Spleen (tissue), 11 donors: Measurements from ENCODE around the gene PHETA1. TPM values are rescaled to one million over a fixed set of nuclear protein-coding genes. Genes with fewer than 3 reads are reported as not detected.
"Not testable (repeated sequence)": the region's sequence is repeated elsewhere in the genome, so short reads cannot be mapped to it uniquely, and the experiment has no call there.

Experiments
- DNase-seq: peaks from one replicate; pipeline ENCODE4 v3.0.0-alpha.2; 2020
- H3K27ac ChIP-seq, 8 donors: fragments of 200-600 bp; sonication (generic) in 7 of 8; 1 replicate in 4 of 8; 2 replicates in 4 of 8; pipeline versions ENCODE4 v1.5.0 to v1.8.0; 2016 to 2021; ENCODE audit warnings: inconsistent platforms in 4 of 8, mild to moderate bottlenecking in 4 of 8, moderate library complexity in 1 of 8
- H3K27me3 ChIP-seq, 7 donors: fragments of 200-600 bp; sonication (generic) in 6 of 7; replicated peaks in 1 of 7; 1 replicate in 4 of 7; 2 replicates in 3 of 7; pipeline versions ENCODE4 v1.5.0 to v1.8.0; 2016 to 2021; ENCODE audit warnings: inconsistent platforms in 3 of 7, mild to moderate bottlenecking in 1 of 7
- H3K36me3 ChIP-seq, 6 donors: fragments of 200-600 bp; sonication (generic) in 5 of 6; 1 replicate in 4 of 6; 2 replicates in 2 of 6; pipeline versions ENCODE4 v1.5.0 to v1.8.0; 2016 to 2021; ENCODE audit warnings: inconsistent platforms in 2 of 6
- H3K4me1 ChIP-seq, 6 donors: fragments of 200-600 bp; sonication (generic) in 5 of 6; 1 replicate in 3 of 6; 2 replicates in 3 of 6; pipeline versions ENCODE4 v1.5.0 to v1.8.0; 2016 to 2021; ENCODE audit warnings: inconsistent platforms in 3 of 6
- H3K4me3 ChIP-seq, 8 donors: fragments of 200-600 bp; sonication (generic) in 7 of 8; 1 replicate in 4 of 8; 2 replicates in 4 of 8; pipeline versions ENCODE4 v1.5.0 to v1.8.0; 2016 to 2021; ENCODE audit warnings: inconsistent platforms in 4 of 8, mild to moderate bottlenecking in 4 of 8, moderate library complexity in 2 of 8
- H3K9me3 ChIP-seq, 8 donors: fragments of 200-600 bp; sonication (generic) in 7 of 8; 1 replicate in 4 of 8; 2 replicates in 4 of 8; pipeline versions ENCODE4 v1.5.0 to v1.8.0; 2016 to 2021; ENCODE audit warnings: inconsistent platforms in 4 of 8
- CTCF ChIP-seq, 11 experiments: fragments of 200-600 bp in 7 of 11; fragments of 450-650 bp in 4 of 11; sonication (generic) in 4 of 11; IDR thresholded peaks in 8 of 11; conservative IDR thresholded peaks in 3 of 11; 1 replicate in 7 of 11; 2 replicates in 4 of 11; pipeline versions ENCODE4 v1.4.0 to v1.8.0; 2016 to 2021; ENCODE audit warnings: antibody characterized with exemption in 11 of 11, inconsistent platforms in 4 of 11, mild to moderate bottlenecking in 1 of 11
- POLR2A ChIP-seq, 3 donors: fragments of 450-650 bp; IDR thresholded peaks; one replicate each; pipeline ENCODE4 v1.5.1; 2017; ENCODE audit warnings: antibody characterized with exemption in 3 of 3, mild to moderate bottlenecking in 1 of 3
- POLR2AphosphoS5 ChIP-seq, 3 donors: sonication (generic); formaldehyde crosslinking; IDR thresholded peaks; one replicate each; pipeline ENCODE4 v1.5.1; 2017; ENCODE audit warnings: antibody characterized with exemption in 3 of 3
- WGBS, 5 donors: extraction: QIAGEN DNeasy Blood & Tissue Kit in 3 of 5; methylation state at CpG; one replicate each; pipeline versions ENCODE4 v1.1.5 to v1.1.7; 2013 to 2018; 5-methylcytosine and 5-hydroxymethylcytosine counted together
- intact Hi-C: fragments of 100-400 bp; cut with DNase I; formaldehyde crosslinking; loops from one replicate; pipeline ENCODE4 v1.15.0; 2023; ENCODE audit warnings: low total_unique reads
- polyA plus RNA-seq, 3 donors: library from polyadenylated mRNA; stranded (reverse); fragments of 200-250 nt; gene quantifications; one replicate each; pipeline ENCODE4 v1.2.1, GENCODE V29; 2013
- total RNA-seq, 7 donors: library from RNA; depleted of rRNA in 3 of 7; stranded (reverse); fragments of >200 nt in 3 of 7; fragmentation: NEBNext Ultra II Directional in 4 of 7; extraction: Animal tissue kit (Norgen Biotek cat#: 25700) in 4 of 7; gene quantifications; one replicate each; pipeline versions ENCODE4 v1.1.0 to v1.2.1, GENCODE V29; 2016 to 2021
- donor health status: healthy with polysubstance abuse.
- donor health status: DM: no; HTN: no; CAD: no; lungs with moderate emphysema.
- donor health status: DM: no; HTN: no; CAD: no.
- donor health status: Bipolar disorder and iron deficiency.
- donor health status: healthy.
- donor health status: DM: no; HTN: no; CAD: no.
- donor health status: DM: yes; HTN: yes; CAD: no.

PHETA1 gene
- total and polyA plus RNA-seq, 10 donors: 4.9 to 39.7 (median 20.0) TPM

DNA sequence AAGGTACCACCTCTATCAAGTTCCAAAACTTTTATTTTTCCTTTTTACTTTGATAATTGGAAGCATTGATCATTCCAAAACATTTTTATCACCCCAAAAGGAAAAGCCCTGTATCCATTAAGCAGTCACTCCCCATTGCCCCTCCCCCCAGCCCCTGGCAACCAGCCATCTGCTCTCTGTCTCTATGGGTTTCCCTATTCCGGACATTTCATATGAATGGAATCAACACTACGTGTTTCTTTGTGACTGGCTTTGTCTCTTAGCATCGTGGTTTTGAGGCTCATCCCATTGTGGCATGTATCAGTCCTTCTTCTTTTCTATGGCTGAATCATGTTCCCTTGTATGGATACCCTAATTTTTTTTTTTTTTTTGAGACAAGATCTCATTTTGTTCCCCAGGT lies 18.0 kb upstream of the PHETA1 start:
- H3K4me1 ChIP-seq: peaks cover 0 to 12% (median 0%) of the 10 kb centered on the region in 6 donors
- no peak for DNase-seq
- no peak overlapping the region for H3K4me3 ChIP-seq
- H3K36me3 ChIP-seq: no peaks in the 10 kb centered on the region
- no peaks in the 10 kb centered on the region for H3K9me3 ChIP-seq
- TF ChIP-seq POLR2A (IDR thresholded peaks at IDR 0.05) (no peak), POLR2AphosphoS5 (IDR thresholded peaks at IDR 0.05) (no peak), CTCF (IDR thresholded peaks at IDR 0.05 in 8 of 11, conservative IDR thresholded peaks at IDR 0.05 in 3 of 11) (no peak)
- intact Hi-C loops: no loop called here
- H3K27ac ChIP-seq: no peak overlapping the region
- H3K27me3 ChIP-seq: no peaks in the 10 kb centered on the region
- 32 to 55% (median 39%) methylated on average over 3 of the region's 3 CpGs for WGBS, 5 donors

GRCh38 chr12:111384596-111384995 lies 15.7 kb upstream of the PHETA1 start:
- Histone ChIP-seq H3K4me1 (peaks cover 0 to 1% (median 0%) of the 10 kb centered on the region in 6 donors), H3K27ac (no peak overlapping the region), H3K4me3 (no peak overlapping the region), H3K27me3 (no peaks in the 10 kb centered on the region), H3K36me3 (no peaks in the 10 kb centered on the region), H3K9me3 (no peaks in the 10 kb centered on the region)
- no peak for DNase-seq
- WGBS, 5 donors: 73 to 83% (median 80%) methylated on average over 4 to 5 of the region's 5 CpGs
- TF ChIP-seq POLR2A (IDR thresholded peaks at IDR 0.05) (no peak), CTCF (IDR thresholded peaks at IDR 0.05 in 8 of 11, conservative IDR thresholded peaks at IDR 0.05 in 3 of 11) (no peak), POLR2AphosphoS5 (IDR thresholded peaks at IDR 0.05) (no peak)
- intact Hi-C loops: no loop called here

- Histone ChIP-seq H3K36me3 (no peaks in the 10 kb centered on the region), H3K27ac (no peak overlapping the region), H3K27me3 (no peaks in the 10 kb centered on the region), H3K4me1 (no peaks in the 10 kb centered on the region), H3K4me3 (no peak overlapping the region), H3K9me3 (peaks cover 0 to 10% (median 0%) of the 10 kb centered on the region in 8 donors)
- TF ChIP-seq POLR2A (IDR thresholded peaks at IDR 0.05) (no peak), POLR2AphosphoS5 (IDR thresholded peaks at IDR 0.05) (no peak), CTCF (IDR thresholded peaks at IDR 0.05 in 8 of 11, conservative IDR thresholded peaks at IDR 0.05 in 3 of 11) (no peak)
- no peak for DNase-seq
- 89 to 97% (median 94%) methylated on average over 6 of the region's 6 CpGs for WGBS, 5 donors
- intact Hi-C loops: no loop called here
These were observed 11.2 kb upstream of the PHETA1 start for GRCh38 chr12:111379942-111380554.

DNA sequence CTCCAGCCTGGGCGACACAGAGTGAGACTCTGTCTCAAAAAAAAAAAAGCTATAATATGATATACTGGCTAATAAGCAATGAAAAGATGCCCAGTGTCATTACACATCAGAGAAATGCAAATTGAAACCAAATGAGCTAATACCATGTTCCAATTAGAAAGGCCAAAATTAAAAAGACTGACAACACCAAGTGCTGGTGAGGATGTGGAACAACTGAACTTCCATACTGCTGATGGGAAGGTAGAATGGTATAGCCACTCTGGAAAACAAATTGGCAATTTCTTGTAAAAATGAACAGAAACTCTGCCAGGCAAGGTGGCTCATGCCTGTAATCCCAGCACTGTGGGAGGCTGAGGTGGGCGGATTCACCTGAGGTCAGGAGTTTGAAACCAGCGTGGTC lies 8.5 kb upstream of the PHETA1 start:
- H3K4me1 ChIP-seq: no peaks in the 10 kb centered on the region
- no peaks in the 10 kb centered on the region for H3K36me3 ChIP-seq
- DNase-seq: no peak
- no peaks in the 10 kb centered on the region for H3K27me3 ChIP-seq
- no peak overlapping the region for H3K4me3 ChIP-seq
- peaks cover 0 to 10% (median 0%) of the 10 kb centered on the region in 8 donors for H3K9me3 ChIP-seq
- intact Hi-C loops: no loop called here
- TF ChIP-seq POLR2AphosphoS5 (IDR thresholded peaks at IDR 0.05) (no peak), CTCF (IDR thresholded peaks at IDR 0.05 in 8 of 11, conservative IDR thresholded peaks at IDR 0.05 in 3 of 11) (no peak), POLR2A (IDR thresholded peaks at IDR 0.05) (no peak)
- 90 to 100% (median 96%) methylated on average over 3 of the region's 3 CpGs for WGBS, 5 donors
- H3K27ac ChIP-seq: no peak overlapping the region

- H3K27me3 ChIP-seq, H3K36me3 ChIP-seq, H3K27ac ChIP-seq, H3K4me3 ChIP-seq, intact Hi-C loops, DNase-seq, H3K9me3 ChIP-seq: not testable (repeated sequence)
- WGBS, 5 donors: 89 to 100% (median 93%) methylated on average over 1 of the region's 1 CpG
- peaks cover 4 to 22% (median 16%) of the 10 kb centered on the region in 6 donors for H3K4me1 ChIP-seq
These were observed 4.3 kb upstream of the PHETA1 start for GRCh38 chr12:111373231-111373630.
